Measurements from ENCODE around the gene CACNA1H.

Gene CACNA1H

GRCh38 chr16:1151424-1152122 lies 1.3 kb upstream of the CACNA1H start:
- no peak overlapping the region for H3K27ac ChIP-seq
- no peak for TF ChIP-seq CTCF (conservative IDR thresholded peaks at IDR 0.05; ENCODE audit: low read depth, low read length)
- no peak overlapping the region for H3K9ac ChIP-seq

GRCh38 chr16:1152123-1152638 lies 725 bp upstream of the CACNA1H start:
- Histone ChIP-seq H3K79me2 (ENCODE audit: insufficient read depth, low read depth) (no peaks in the 10 kb centered on the region), H3K4me2 (no peak overlapping the region), H3K27me3 (ENCODE audit: insufficient read depth, low read depth) (peaks cover 75% of the 10 kb centered on the region), H3K9ac (no peak overlapping the region), H2AFZ (ENCODE audit: low read depth) (no peak overlapping the region), H4K20me1 (ENCODE audit: insufficient read depth) (no peaks in the 10 kb centered on the region), H3K4me1 (ENCODE audit: low read depth, poor library complexity, severe bottlenecking) (no peaks in the 10 kb centered on the region), H3K36me3 (ENCODE audit: insufficient read depth) (no peaks in the 10 kb centered on the region), H3K27ac (no peak overlapping the region), H3K4me3 (IDR thresholded peaks at IDR 0.05; ENCODE audit: insufficient read depth, low read depth, low read length) (no peak overlapping the region)
- TF ChIP-seq CTCF (conservative IDR thresholded peaks at IDR 0.05; ENCODE audit: low read depth, low read length) = no peak

More at GRCh38 chr16:1151424-1152122, 1.3 kb upstream of the CACNA1H start:
- no peaks in the 10 kb centered on the region for H4K20me1 ChIP-seq (ENCODE audit: insufficient read depth)
- H3K4me3 ChIP-seq (IDR thresholded peaks at IDR 0.05; ENCODE audit: insufficient read depth, low read depth, low read length) = no peak overlapping the region
- no peak overlapping the region for H3K4me2 ChIP-seq
- no peaks in the 10 kb centered on the region for H3K36me3 ChIP-seq (ENCODE audit: insufficient read depth)
- peaks cover 75% of the 10 kb centered on the region for H3K27me3 ChIP-seq (ENCODE audit: insufficient read depth, low read depth)
- no peaks in the 10 kb centered on the region for H3K79me2 ChIP-seq (ENCODE audit: insufficient read depth, low read depth)
- H2AFZ ChIP-seq (ENCODE audit: low read depth) = no peak overlapping the region
- H3K4me1 ChIP-seq (ENCODE audit: low read depth, poor library complexity, severe bottlenecking) = no peaks in the 10 kb centered on the region

- no peak overlapping the region for H3K9ac ChIP-seq
- H3K4me1 ChIP-seq (ENCODE audit: low read depth, poor library complexity, severe bottlenecking) = no peaks in the 10 kb centered on the region
- H2AFZ ChIP-seq (ENCODE audit: low read depth) = no peak overlapping the region
- peaks cover 81% of the 10 kb centered on the region for H3K27me3 ChIP-seq (ENCODE audit: insufficient read depth, low read depth)
- H3K79me2 ChIP-seq (ENCODE audit: insufficient read depth, low read depth) = no peaks in the 10 kb centered on the region
- no peaks in the 10 kb centered on the region for H3K36me3 ChIP-seq (ENCODE audit: insufficient read depth)
- TF ChIP-seq CTCF (conservative IDR thresholded peaks at IDR 0.05; ENCODE audit: low read depth, low read length) = no peak
- H4K20me1 ChIP-seq (ENCODE audit: insufficient read depth) = no peaks in the 10 kb centered on the region
- H3K4me3 ChIP-seq (IDR thresholded peaks at IDR 0.05; ENCODE audit: insufficient read depth, low read depth, low read length) = no peak overlapping the region
- H3K4me2 ChIP-seq = no peak overlapping the region
- no peak overlapping the region for H3K27ac ChIP-seq
Observed at GRCh38 chr16:1153480-1154160, 714 bp downstream of the CACNA1H start.

- no peaks in the 10 kb centered on the region for H3K79me2 ChIP-seq (ENCODE audit: insufficient read depth, low read depth)
- no peaks in the 10 kb centered on the region for H3K4me1 ChIP-seq (ENCODE audit: low read depth, poor library complexity, severe bottlenecking)
- no peak overlapping the region for H3K9ac ChIP-seq
- H4K20me1 ChIP-seq (ENCODE audit: insufficient read depth) = no peaks in the 10 kb centered on the region
- H2AFZ ChIP-seq (ENCODE audit: low read depth) = no peak overlapping the region
- no peaks in the 10 kb centered on the region for H3K36me3 ChIP-seq (ENCODE audit: insufficient read depth)
- H3K27me3 ChIP-seq (ENCODE audit: insufficient read depth, low read depth) = peaks cover 81% of the 10 kb centered on the region
- no peak overlapping the region for H3K4me2 ChIP-seq
- no peak for TF ChIP-seq CTCF (conservative IDR thresholded peaks at IDR 0.05; ENCODE audit: low read depth, low read length)
- no peak overlapping the region for H3K27ac ChIP-seq
- H3K4me3 ChIP-seq (IDR thresholded peaks at IDR 0.05; ENCODE audit: insufficient read depth, low read depth, low read length) = no peak overlapping the region
Observed at GRCh38 chr16:1154291-1154886, 1.5 kb downstream of the CACNA1H start.
